GM18507 (cell line): ENCODE measurements around the gene ADRM1.

ENCODE experiments used
- DNase-seq: peaks from one replicate; pipeline ENCODE4 v3.0.0; 2011; ENCODE audit warnings: low read depth; ENCODE audit not compliant: insufficient read length; ENCODE audit errors: extremely low spot score
- FAIRE-seq: peaks from 2 replicates; lab custom pipeline; 2011; peaks lifted over from hg19 to GRCh38; lab: Jason Lieb, UNC

The ADRM1 gene

GRCh38 chr20:62294516-62294915 is 8.3 kb upstream of the ADRM1 start:
- peak; percentile 71 for FAIRE-seq
- peak; percentile 37 for DNase-seq

GRCh38 chr20:62296724-62297448 is 5.9 kb upstream of the ADRM1 start:
- FAIRE-seq (no peak), DNase-seq (no peak)

- FAIRE-seq = no peak
- DNase-seq = no peak
These were observed 5.2 kb upstream of the ADRM1 start for GRCh38 chr20:62297449-62298227.

GRCh38 chr20:62298577-62299249 is 4.1 kb upstream of the ADRM1 start:
- DNase-seq (no peak), FAIRE-seq (no peak)

GRCh38 chr20:62299666-62300236 is 3.0 kb upstream of the ADRM1 start:
- DNase-seq (no peak), FAIRE-seq (no peak)

GRCh38 chr20:62300319-62300718 is 2.5 kb upstream of the ADRM1 start:
- DNase-seq (no peak), FAIRE-seq (no peak)

GRCh38 chr20:62301111-62301668 is 1.6 kb upstream of the ADRM1 start:
- FAIRE-seq (no peak), DNase-seq (no peak)

GRCh38 chr20:62301773-62302340 is 940 bp upstream of the ADRM1 start:
- DNase-seq (peak; percentile 70), FAIRE-seq (peak; percentile 82)

- DNase-seq (no peak), FAIRE-seq (no peak)
These were observed 204 bp downstream of the ADRM1 start for GRCh38 chr20:62303062-62303339.

GRCh38 chr20:62303340-62304226 is 786 bp downstream of the ADRM1 start:
- FAIRE-seq (no peak), DNase-seq (no peak)

GRCh38 chr20:62304331-62305148 is 1.7 kb downstream of the ADRM1 start:
- DNase-seq (no peak), FAIRE-seq (no peak)

- FAIRE-seq (no peak), DNase-seq (no peak)
These were observed 2.5 kb downstream of the ADRM1 start for GRCh38 chr20:62305149-62305764.

- DNase-seq (no peak), FAIRE-seq (no peak)
These were observed 3.1 kb downstream of the ADRM1 start for GRCh38 chr20:62305765-62306413.

- FAIRE-seq (no peak), DNase-seq (no peak)
These were observed 3.8 kb downstream of the ADRM1 start for GRCh38 chr20:62306414-62307187.

GRCh38 chr20:62307226-62308101 is 4.7 kb downstream of the ADRM1 start:
- FAIRE-seq (no peak), DNase-seq (no peak)
